CD4-positive, alpha-beta T cell (primary cell): ENCODE measurements around the gene TOM1L2. TPM values are rescaled to one million over a fixed set of nuclear protein-coding genes. Genes with fewer than 3 reads are reported as not detected.

ENCODE experiments used
- ATAC-seq: fragments of 200-7000 bp; cut with Tn5 transposase; one replicate; pipeline ENCODE4 v1.10.0; 2022; ENCODE audit warnings: mild to moderate bottlenecking; ENCODE audit not compliant: poor library complexity
- CTCF ChIA-PET: fragments of 350-600 bp; sonication (Branson Sonifier 250); formaldehyde crosslinking; loops from one replicate; lab custom pipeline; 2021; ENCODE audit warnings: antibody characterized with exemption, inconsistent platforms; lab: Charles Lee
- POLR2A ChIA-PET: fragments of 350-600 bp; sonication (Branson Sonifier 250); formaldehyde crosslinking; loops from one replicate; lab custom pipeline; 2021; ENCODE audit warnings: antibody characterized with exemption, inconsistent platforms; lab: Charles Lee
- DNase-seq, 14 experiments: peaks; one replicate each; pipeline ENCODE4 v3.0.0-alpha.2; 2013 to 2020; ENCODE audit warnings: mixed read lengths in 2 of 14
- H3K27ac ChIP-seq, 2 donors: one replicate each; pipeline versions ENCODE4 v1.5.1 to v1.7.0; 2013; ENCODE audit warnings: low read length in 2 of 2, low read depth in 1 of 2, mild to moderate bottlenecking in 1 of 2
- H3K27me3 ChIP-seq, 2 experiments: 1 replicate in 1 of 2; 2 replicates in 1 of 2; pipeline versions ENCODE4 v1.6.1 to v1.7.0; 2013; ENCODE audit warnings: low read length in 2 of 2, control low read depth in 1 of 2, mild to moderate bottlenecking in 1 of 2, moderate library complexity in 1 of 2; ENCODE audit not compliant: insufficient read depth in 2 of 2, control insufficient read depth in 1 of 2
- H3K36me3 ChIP-seq: one replicate; pipeline ENCODE4 v1.6.1; 2013; ENCODE audit warnings: low read length, control low read depth; ENCODE audit not compliant: insufficient read depth
- H3K4me1 ChIP-seq: one replicate; pipeline ENCODE4 v1.6.1; 2013; ENCODE audit warnings: low read length, control low read depth; ENCODE audit not compliant: insufficient read depth
- H3K4me3 ChIP-seq: one replicate; pipeline ENCODE4 v1.5.1; 2013; ENCODE audit warnings: mild to moderate bottlenecking, low read length, moderate library complexity
- H3K9me3 ChIP-seq, 2 experiments: 1 replicate in 1 of 2; 2 replicates in 1 of 2; pipeline versions ENCODE4 v1.6.1 to v1.7.0; 2013; ENCODE audit warnings: low read length in 2 of 2, mild to moderate bottlenecking in 2 of 2, control low read depth in 1 of 2, moderate library complexity in 1 of 2; ENCODE audit not compliant: control insufficient read depth in 1 of 2, insufficient read depth in 1 of 2
- H3K27ac Mint-ChIP-seq: one replicate; pipeline ENCODE4 v1.8.0; 2020; ENCODE audit warnings: mixed read lengths
- H3K27me3 Mint-ChIP-seq: one replicate; pipeline ENCODE4 v1.8.0; 2021; ENCODE audit warnings: mixed read lengths
- H3K36me3 Mint-ChIP-seq: one replicate; pipeline ENCODE4 v1.8.0; 2021; ENCODE audit warnings: low read depth, mixed read lengths
- H3K4me1 Mint-ChIP-seq: one replicate; pipeline ENCODE4 v1.8.0; 2021; ENCODE audit warnings: low read depth, mixed read lengths
- H3K4me3 Mint-ChIP-seq: one replicate; pipeline ENCODE4 v1.8.0; 2020; ENCODE audit warnings: mild to moderate bottlenecking, mixed read lengths
- H3K9me3 Mint-ChIP-seq: one replicate; pipeline ENCODE4 v1.8.0; 2020; ENCODE audit warnings: mixed read lengths
- CTCF ChIP-seq: fragments of 200-600 bp; IDR thresholded peaks from one replicate; pipeline ENCODE4 v1.8.0; 2022; ENCODE audit warnings: antibody characterized with exemption, mild to moderate bottlenecking
- intact Hi-C, 2 experiments: fragments of 100-400 bp; cut with DNase I in 1 of 2; cut with micrococcal nuclease in 1 of 2; formaldehyde crosslinking; loops; one replicate each; pipeline versions ENCODE4 v1.15.1 to v1.9.0; 2023 to 2025; cut with DNase I, micrococcal nuclease
- total RNA-seq, 174 experiments: library from RNA in 2 of 174; stranded (reverse) in 2 of 174; gene quantifications; one replicate each; pipeline ENCODE4 v1.2.3 and lab custom pipeline; 2021 to 2026

TOM1L2 gene
- total RNA-seq, 2 experiments from 2014 or later: 28.5 to 30.5 TPM

GRCh38 chr17:17934806-17935205 lies 37.4 kb downstream of the TOM1L2 start:
- ChIA-PET POLR2A (interaction anchor here (0.8 to 1.2 kb wide), 3 partner anchors 23 to 38 kb away, joined by 3 to 4 read pairs (median 3); partner anchors contain the start of genes DRC3 and TOM1L2), CTCF (no interaction called here)
- H3K4me1 Mint-ChIP-seq: peaks cover 54% of the 10 kb centered on the region

GRCh38 chr17:17934214-17934613 lies 38.0 kb downstream of the TOM1L2 start:
- no peaks in the 10 kb centered on the region for H3K36me3 ChIP-seq
- H3K27ac Mint-ChIP-seq: no peak overlapping the region
- CTCF ChIA-PET: no interaction called here
- H3K9me3 ChIP-seq: no peaks in the 10 kb centered on the region
- no peaks in the 10 kb centered on the region for H3K27me3 Mint-ChIP-seq
- peaks cover 57% of the 10 kb centered on the region for H3K4me1 Mint-ChIP-seq
- intact Hi-C loops: no loop called here
- TF ChIP-seq CTCF: no peak
- H3K36me3 Mint-ChIP-seq: no peaks in the 10 kb centered on the region
- ATAC-seq: no peak
- no peaks in the 10 kb centered on the region for H3K27me3 ChIP-seq
- H3K4me3 Mint-ChIP-seq: no peak overlapping the region
- no peak overlapping the region for H3K27ac ChIP-seq
- H3K9me3 Mint-ChIP-seq: no peaks in the 10 kb centered on the region
- no peak overlapping the region for H3K4me3 ChIP-seq
- POLR2A ChIA-PET: no interaction called here
- no peak for DNase-seq
- peaks cover 25% of the 10 kb centered on the region for H3K4me1 ChIP-seq

More at GRCh38 chr17:17934806-17935205, 37.4 kb downstream of the TOM1L2 start:
- H3K9me3 ChIP-seq: no peaks in the 10 kb centered on the region
- H3K4me1 ChIP-seq: peaks cover 25% of the 10 kb centered on the region
- no peaks in the 10 kb centered on the region for H3K27me3 Mint-ChIP-seq
- no peak overlapping the region for H3K4me3 ChIP-seq
- ATAC-seq: no peak
- no peak overlapping the region for H3K27ac ChIP-seq
- no peak for DNase-seq
- no peaks in the 10 kb centered on the region for H3K27me3 ChIP-seq
- no peak for TF ChIP-seq CTCF
- no peaks in the 10 kb centered on the region for H3K9me3 Mint-ChIP-seq
- H3K4me3 Mint-ChIP-seq: no peak overlapping the region
- no peak overlapping the region for H3K27ac Mint-ChIP-seq
- intact Hi-C loops: no loop called here
- H3K36me3 Mint-ChIP-seq: no peaks in the 10 kb centered on the region
- no peaks in the 10 kb centered on the region for H3K36me3 ChIP-seq

- TF ChIP-seq CTCF: no peak
- no peaks in the 10 kb centered on the region for H3K9me3 ChIP-seq
- no peaks in the 10 kb centered on the region for H3K36me3 Mint-ChIP-seq
- intact Hi-C loops: no loop called here
- no peak overlapping the region for H3K27ac Mint-ChIP-seq
- no peaks in the 10 kb centered on the region for H3K27me3 Mint-ChIP-seq
- H3K9me3 Mint-ChIP-seq: no peaks in the 10 kb centered on the region
- ChIA-PET CTCF (no interaction called here), POLR2A (no interaction called here)
- H3K27me3 ChIP-seq: no peaks in the 10 kb centered on the region
- no peak for DNase-seq
- ATAC-seq: no peak
- H3K4me3 ChIP-seq: no peak overlapping the region
- peaks cover 25% of the 10 kb centered on the region for H3K4me1 ChIP-seq
- no peak overlapping the region for H3K4me3 Mint-ChIP-seq
- H3K27ac ChIP-seq: no peak overlapping the region
- H3K36me3 ChIP-seq: no peaks in the 10 kb centered on the region
- H3K4me1 Mint-ChIP-seq: peaks cover 57% of the 10 kb centered on the region
Measured at GRCh38 chr17:17933775-17934174, 38.4 kb downstream of the TOM1L2 start.
